ENCODE data around the gene SERINC2. TPM values are rescaled to one million over a fixed set of nuclear protein-coding genes. Genes with fewer than 3 reads are reported as not detected.
"Not testable (repeated sequence)": the region's sequence is repeated elsewhere in the genome, so short reads cannot be mapped to it uniquely, and the experiment has no call there.

SERINC2 gene
- total and polyA plus RNA-seq, 2 experiments from 2014 or later = 20.5 to 23.3 TPM

- Histone ChIP-seq H3K27me3 (ENCODE audit: insufficient read depth) (no peaks in the 10 kb centered on the region), H3K9me2 (ENCODE audit: insufficient read depth) (no peaks in the 10 kb centered on the region), H3K4me1 (ENCODE audit: insufficient read depth) (no peaks in the 10 kb centered on the region), H4K20me1 (replicated peaks; ENCODE audit: insufficient read depth) (no peaks in the 10 kb centered on the region), H3K79me2 (replicated peaks; ENCODE audit: insufficient read depth) (no peaks in the 10 kb centered on the region), H3K27ac (ENCODE audit: low read depth) (no peak overlapping the region), H3K4me3 (no peak overlapping the region), H3K4me2 (no peak overlapping the region), H2AFZ (no peak overlapping the region), H3F3A (replicated peaks; ENCODE audit: low read depth) (no peaks in the 10 kb centered on the region), H3K36me3 (ENCODE audit: insufficient read depth) (no peaks in the 10 kb centered on the region)
- no peaks in the 10 kb centered on the region for H3K36me3 Mint-ChIP-seq (ENCODE audit: low read depth)
- no peak overlapping the region for H3K27ac Mint-ChIP-seq
- no peak for TF ChIP-seq EZH2phosphoT487 (IDR thresholded peaks at IDR 0.05; ENCODE audit: unreplicated experiment)
- TF ChIP-seq POLR2AphosphoS5 (IDR thresholded peaks at IDR 0.05; ENCODE audit: low read depth) = no peak
- H3K4me3 Mint-ChIP-seq = no peak overlapping the region
- no peak for DNase-seq (ENCODE audit: low spot score)
- peaks cover 11% of the 10 kb centered on the region; the same call in 2 of the 3 replicates for H3K4me1 Mint-ChIP-seq
- no peak for ATAC-seq
- no peaks in the 10 kb centered on the region for H3K9me3 Mint-ChIP-seq
- peaks cover 16% of the 10 kb centered on the region for H3K27me3 Mint-ChIP-seq (ENCODE audit: insufficient read depth, low read depth, poor library complexity)
These were observed 29.0 kb upstream of the SERINC2 start for GRCh38 chr1:31383967-31384366.

GRCh38 chr1:31386576-31387243 is 26.3 kb upstream of the SERINC2 start:
- not testable (repeated sequence) for H4K20me1 ChIP-seq (replicated peaks; ENCODE audit: insufficient read depth); H3K36me3 Mint-ChIP-seq (ENCODE audit: low read depth); H3K27me3 Mint-ChIP-seq (ENCODE audit: insufficient read depth, low read depth, poor library complexity); H3F3A ChIP-seq (replicated peaks; ENCODE audit: low read depth); H2AFZ ChIP-seq; H3K79me2 ChIP-seq (replicated peaks; ENCODE audit: insufficient read depth); H3K4me3 ChIP-seq; H3K9me3 Mint-ChIP-seq; H3K9me2 ChIP-seq (ENCODE audit: insufficient read depth); H3K27me3 ChIP-seq (ENCODE audit: insufficient read depth); H3K27ac ChIP-seq (ENCODE audit: low read depth); ATAC-seq; H3K4me3 Mint-ChIP-seq; H3K4me1 ChIP-seq (ENCODE audit: insufficient read depth); DNase-seq (ENCODE audit: low spot score); H3K27ac Mint-ChIP-seq; H3K4me2 ChIP-seq; H3K36me3 ChIP-seq (ENCODE audit: insufficient read depth); H3K4me1 Mint-ChIP-seq

DNA sequence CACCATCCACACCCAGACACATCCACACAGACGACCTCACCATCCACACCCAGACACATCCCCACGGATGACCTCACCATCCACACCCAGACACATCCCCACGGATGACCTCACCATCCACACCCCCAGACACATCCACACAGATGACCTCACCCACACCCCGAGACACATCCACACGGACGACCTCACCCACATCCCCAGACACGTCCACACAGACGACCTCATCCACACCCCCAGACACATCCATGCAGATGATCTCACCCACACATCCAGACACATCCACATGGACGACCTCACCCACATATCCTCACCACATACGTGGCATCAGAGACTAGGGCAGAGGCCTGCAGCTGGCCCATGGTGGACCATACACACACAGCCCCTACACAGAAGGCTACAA is 25.4 kb upstream of the SERINC2 start:
- Mint-ChIP-seq H3K9me3 (no peaks in the 10 kb centered on the region), H3K27ac (no peak overlapping the region), H3K36me3 (ENCODE audit: low read depth) (no peaks in the 10 kb centered on the region), H3K4me3 (no peak overlapping the region), H3K4me1 (no peaks in the 10 kb centered on the region; the same call in 2 of the 3 replicates), H3K27me3 (ENCODE audit: insufficient read depth, low read depth, poor library complexity) (peaks cover 6% of the 10 kb centered on the region)
- Histone ChIP-seq H3F3A (replicated peaks; ENCODE audit: low read depth) (no peaks in the 10 kb centered on the region), H4K20me1 (replicated peaks; ENCODE audit: insufficient read depth) (no peaks in the 10 kb centered on the region), H3K27me3 (ENCODE audit: insufficient read depth) (no peaks in the 10 kb centered on the region), H2AFZ (no peak overlapping the region), H3K4me2 (no peak overlapping the region), H3K4me3 (no peak overlapping the region), H3K79me2 (replicated peaks; ENCODE audit: insufficient read depth) (no peaks in the 10 kb centered on the region), H3K27ac (ENCODE audit: low read depth) (no peak overlapping the region), H3K9me2 (ENCODE audit: insufficient read depth) (no peaks in the 10 kb centered on the region), H3K4me1 (ENCODE audit: insufficient read depth) (no peaks in the 10 kb centered on the region), H3K36me3 (ENCODE audit: insufficient read depth) (no peaks in the 10 kb centered on the region)
- TF ChIP-seq POLR2AphosphoS5 (IDR thresholded peaks at IDR 0.05; ENCODE audit: low read depth) (no peak), ETS1 (IDR thresholded peaks at IDR 0.05) (no peak), CREB1 (CRISPR knock-in tag; IDR thresholded peaks at IDR 0.05; ENCODE audit: low read depth) (no peak), ZNF114 (CRISPR knock-in tag; IDR thresholded peaks at IDR 0.05) (no peak)
- TF ChIP-seq, protein P1, sequence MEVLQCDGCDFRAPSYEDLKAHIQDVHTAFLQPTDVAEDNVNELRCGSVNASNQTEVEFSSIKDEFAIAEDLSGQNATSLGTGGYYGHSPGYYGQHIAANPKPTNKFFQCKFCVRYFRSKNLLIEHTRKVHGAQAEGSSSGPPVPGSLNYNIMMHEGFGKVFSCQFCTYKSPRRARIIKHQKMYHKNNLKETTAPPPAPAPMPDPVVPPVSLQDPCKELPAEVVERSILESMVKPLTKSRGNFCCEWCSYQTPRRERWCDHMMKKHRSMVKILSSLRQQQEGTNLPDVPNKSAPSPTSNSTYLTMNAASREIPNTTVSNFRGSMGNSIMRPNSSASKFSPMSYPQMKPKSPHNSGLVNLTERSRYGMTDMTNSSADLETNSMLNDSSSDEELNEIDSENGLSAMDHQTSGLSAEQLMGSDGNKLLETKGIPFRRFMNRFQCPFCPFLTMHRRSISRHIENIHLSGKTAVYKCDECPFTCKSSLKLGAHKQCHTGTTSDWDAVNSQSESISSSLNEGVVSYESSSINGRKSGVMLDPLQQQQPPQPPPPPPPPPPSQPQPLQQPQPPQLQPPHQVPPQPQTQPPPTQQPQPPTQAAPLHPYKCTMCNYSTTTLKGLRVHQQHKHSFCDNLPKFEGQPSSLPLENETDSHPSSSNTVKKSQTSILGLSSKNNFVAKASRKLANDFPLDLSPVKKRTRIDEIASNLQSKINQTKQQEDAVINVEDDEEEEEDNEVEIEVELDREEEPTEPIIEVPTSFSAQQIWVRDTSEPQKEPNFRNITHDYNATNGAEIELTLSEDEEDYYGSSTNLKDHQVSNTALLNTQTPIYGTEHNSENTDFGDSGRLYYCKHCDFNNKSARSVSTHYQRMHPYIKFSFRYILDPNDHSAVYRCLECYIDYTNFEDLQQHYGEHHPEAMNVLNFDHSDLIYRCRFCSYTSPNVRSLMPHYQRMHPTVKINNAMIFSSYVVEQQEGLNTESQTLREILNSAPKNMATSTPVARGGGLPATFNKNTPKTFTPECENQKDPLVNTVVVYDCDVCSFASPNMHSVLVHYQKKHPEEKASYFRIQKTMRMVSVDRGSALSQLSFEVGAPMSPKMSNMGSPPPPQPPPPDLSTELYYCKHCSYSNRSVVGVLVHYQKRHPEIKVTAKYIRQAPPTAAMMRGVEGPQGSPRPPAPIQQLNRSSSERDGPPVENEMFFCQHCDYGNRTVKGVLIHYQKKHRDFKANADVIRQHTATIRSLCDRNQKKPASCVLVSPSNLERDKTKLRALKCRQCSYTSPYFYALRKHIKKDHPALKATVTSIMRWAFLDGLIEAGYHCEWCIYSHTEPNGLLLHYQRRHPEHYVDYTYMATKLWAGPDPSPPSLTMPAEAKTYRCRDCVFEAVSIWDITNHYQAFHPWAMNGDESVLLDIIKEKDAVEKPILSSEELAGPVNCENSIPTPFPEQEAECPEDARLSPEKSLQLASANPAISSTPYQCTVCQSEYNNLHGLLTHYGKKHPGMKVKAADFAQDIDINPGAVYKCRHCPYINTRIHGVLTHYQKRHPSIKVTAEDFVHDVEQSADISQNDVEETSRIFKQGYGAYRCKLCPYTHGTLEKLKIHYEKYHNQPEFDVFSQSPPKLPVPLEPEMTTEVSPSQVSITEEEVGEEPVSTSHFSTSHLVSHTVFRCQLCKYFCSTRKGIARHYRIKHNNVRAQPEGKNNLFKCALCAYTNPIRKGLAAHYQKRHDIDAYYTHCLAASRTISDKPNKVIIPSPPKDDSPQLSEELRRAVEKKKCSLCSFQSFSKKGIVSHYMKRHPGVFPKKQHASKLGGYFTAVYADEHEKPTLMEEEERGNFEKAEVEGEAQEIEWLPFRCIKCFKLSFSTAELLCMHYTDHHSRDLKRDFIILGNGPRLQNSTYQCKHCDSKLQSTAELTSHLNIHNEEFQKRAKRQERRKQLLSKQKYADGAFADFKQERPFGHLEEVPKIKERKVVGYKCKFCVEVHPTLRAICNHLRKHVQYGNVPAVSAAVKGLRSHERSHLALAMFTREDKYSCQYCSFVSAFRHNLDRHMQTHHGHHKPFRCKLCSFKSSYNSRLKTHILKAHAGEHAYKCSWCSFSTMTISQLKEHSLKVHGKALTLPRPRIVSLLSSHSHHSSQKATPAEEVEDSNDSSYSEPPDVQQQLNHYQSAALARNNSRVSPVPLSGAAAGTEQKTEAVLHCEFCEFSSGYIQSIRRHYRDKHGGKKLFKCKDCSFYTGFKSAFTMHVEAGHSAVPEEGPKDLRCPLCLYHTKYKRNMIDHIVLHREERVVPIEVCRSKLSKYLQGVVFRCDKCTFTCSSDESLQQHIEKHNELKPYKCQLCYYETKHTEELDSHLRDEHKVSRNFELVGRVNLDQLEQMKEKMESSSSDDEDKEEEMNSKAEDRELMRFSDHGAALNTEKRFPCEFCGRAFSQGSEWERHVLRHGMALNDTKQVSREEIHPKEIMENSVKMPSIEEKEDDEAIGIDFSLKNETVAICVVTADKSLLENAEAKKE (CRISPR knock-in tag; IDR thresholded peaks at IDR 0.05) = no peak
- DNase-seq (ENCODE audit: low spot score) = no peak
- ATAC-seq = no peak

Measured in GM23338 (cell line).